Suprapubic skin (tissue), 4 donors: ENCODE measurements around the gene STK10. TPM values are rescaled to one million over a fixed set of nuclear protein-coding genes. Genes with fewer than 3 reads are reported as not detected.
A peak's percentile ranks its signal among the peaks of the same experiment; 100 is the strongest.

Source experiments
- DNase-seq, 2 donors: peaks; one replicate each; pipeline ENCODE4 v3.0.0-alpha.2; 2019; ENCODE audit warnings: low spot score in 2 of 2
- H3K27ac ChIP-seq: fragments of 200-600 bp; sonication (generic); one replicate; pipeline ENCODE4 v1.5.1; 2019
- H3K27me3 ChIP-seq: fragments of 200-600 bp; sonication (generic); one replicate; pipeline ENCODE4 v1.5.1; 2019
- H3K36me3 ChIP-seq: fragments of 200-600 bp; sonication (generic); one replicate; pipeline ENCODE4 v1.5.1; 2019
- H3K4me1 ChIP-seq: fragments of 200-600 bp; sonication (generic); one replicate; pipeline ENCODE4 v1.5.1; 2019
- H3K4me3 ChIP-seq: fragments of 200-600 bp; sonication (generic); one replicate; pipeline ENCODE4 v1.5.1; 2019; ENCODE audit warnings: mild to moderate bottlenecking
- H3K9me3 ChIP-seq: fragments of 200-600 bp; sonication (generic); one replicate; pipeline ENCODE4 v1.5.1; 2019
- CTCF ChIP-seq, 2 donors: fragments of 200-600 bp in 1 of 2; fragments of 450-650 bp in 1 of 2; sonication (generic) in 1 of 2; IDR thresholded peaks; one replicate each; pipeline ENCODE4 v1.5.1; 2016 to 2019; ENCODE audit warnings: antibody characterized with exemption in 2 of 2, mild to moderate bottlenecking in 1 of 2, moderate library complexity in 1 of 2
- EP300 ChIP-seq: sonication (generic); formaldehyde crosslinking; IDR thresholded peaks from one replicate; pipeline ENCODE4 v1.6.1; 2017; ENCODE audit warnings: antibody characterized with exemption
- POLR2A ChIP-seq, 2 donors: fragments of 450-650 bp; IDR thresholded peaks; one replicate each; pipeline ENCODE4 v1.6.1; 2017; ENCODE audit warnings: antibody characterized with exemption in 2 of 2, mild to moderate bottlenecking in 2 of 2, moderate library complexity in 2 of 2
- POLR2AphosphoS5 ChIP-seq, 3 donors: sonication (generic); formaldehyde crosslinking; IDR thresholded peaks; one replicate each; pipeline ENCODE4 v1.6.1; 2017; ENCODE audit warnings: antibody characterized with exemption in 3 of 3
- WGBS: methylation state at CpG from one replicate; pipeline ENCODE4 v1.1.5; 2018; 5-methylcytosine and 5-hydroxymethylcytosine counted together
- total RNA-seq, 4 donors: library from RNA; depleted of rRNA; stranded (reverse); fragments of >200 nt; gene quantifications; one replicate each; pipeline ENCODE4 v1.1.0, GENCODE V29; 2016

STK10 gene
- total RNA-seq, 4 donors from 2014 or later, result 29.0 to 49.6 (median 36.9) TPM

GRCh38 chr5:172188893-172189692 lies 1.1 kb upstream of the STK10 start:
- Histone ChIP-seq H3K4me1 (peaks cover 28% of the 10 kb centered on the region), H3K36me3 (no peaks in the 10 kb centered on the region), H3K9me3 (no peaks in the 10 kb centered on the region), H3K27ac (no peak overlapping the region), H3K4me3 (peak overlapping the region; percentile 83), H3K27me3 (no peaks in the 10 kb centered on the region)
- DNase-seq, result no peak
- TF ChIP-seq EP300, result no peak
- TF ChIP-seq POLR2AphosphoS5 (IDR thresholded peaks at IDR 0.05), result no peak
- no peak for TF ChIP-seq POLR2A (IDR thresholded peaks at IDR 0.05)
- TF ChIP-seq CTCF (IDR thresholded peaks at IDR 0.05), result no peak
- 47% methylated on average over 30 of the region's 30 CpGs for WGBS

GRCh38 chr5:172187118-172188032 lies 649 bp downstream of the STK10 start:
- H3K27me3 ChIP-seq, result no peaks in the 10 kb centered on the region
- no peaks in the 10 kb centered on the region for H3K9me3 ChIP-seq
- H3K4me1 ChIP-seq, result peaks cover 28% of the 10 kb centered on the region
- peak overlapping the region; percentile 84 for H3K27ac ChIP-seq
- peak; percentile 81 to 82 for DNase-seq
- under 1% methylated on average over 54 of the region's 66 CpGs for WGBS
- peak overlapping the region; percentile 83 for H3K4me3 ChIP-seq
- TF ChIP-seq CTCF (IDR thresholded peaks at IDR 0.05), result no peak
- TF ChIP-seq POLR2A (IDR thresholded peaks at IDR 0.05), result peak in 1 of 2 donors; percentile 32
- TF ChIP-seq POLR2AphosphoS5 (IDR thresholded peaks at IDR 0.05), result no peak
- no peak for TF ChIP-seq EP300
- H3K36me3 ChIP-seq, result no peaks in the 10 kb centered on the region

GRCh38 chr5:172186114-172186695 lies 1.8 kb downstream of the STK10 start:
- no peak for TF ChIP-seq POLR2A (IDR thresholded peaks at IDR 0.05)
- TF ChIP-seq POLR2AphosphoS5 (IDR thresholded peaks at IDR 0.05), result no peak
- no peak for TF ChIP-seq CTCF (IDR thresholded peaks at IDR 0.05)
- TF ChIP-seq EP300, result no peak
- Histone ChIP-seq H3K36me3 (no peaks in the 10 kb centered on the region), H3K27ac (peak overlapping the region; percentile 32), H3K4me1 (peaks cover 28% of the 10 kb centered on the region), H3K27me3 (no peaks in the 10 kb centered on the region), H3K9me3 (no peaks in the 10 kb centered on the region), H3K4me3 (peak overlapping the region; percentile 83)
- DNase-seq, result peak in 1 of 2 donors; percentile 52
- 86% methylated on average over 13 of the region's 13 CpGs for WGBS

GRCh38 chr5:172185096-172185461 lies 2.9 kb downstream of the STK10 start:
- peak overlapping the region; percentile 83 for H3K4me3 ChIP-seq
- H3K27me3 ChIP-seq, result no peaks in the 10 kb centered on the region
- peaks cover 31% of the 10 kb centered on the region for H3K4me1 ChIP-seq
- peak overlapping the region; percentile 8 for H3K27ac ChIP-seq
- H3K9me3 ChIP-seq, result no peaks in the 10 kb centered on the region
- no peak for TF ChIP-seq EP300
- TF ChIP-seq POLR2A (IDR thresholded peaks at IDR 0.05), result no peak
- no peak for TF ChIP-seq CTCF (IDR thresholded peaks at IDR 0.05)
- TF ChIP-seq POLR2AphosphoS5 (IDR thresholded peaks at IDR 0.05), result no peak
- no peak for DNase-seq
- no peaks in the 10 kb centered on the region for H3K36me3 ChIP-seq
- 72% methylated on average over 10 of the region's 10 CpGs for WGBS
